Measurements from ENCODE around the gene LCORL.

LCORL gene

GRCh38 chr4:18021720-18022571 lies at the start of gene LCORL:
Gene LCORL, minus strand, starts transcription at chr4:18021755. Its CDS starts 4 bp downstream, at chr4:18021751.
- no peak; the same call in 1 of the 2 replicates for TF ChIP-seq CTCF (IDR thresholded peaks at IDR 0.05; ENCODE audit: low read depth, low read length)
- peak; percentile 83 for DNase-seq (ENCODE audit: extremely low read depth, low read depth)

- DNase-seq (ENCODE audit: extremely low read depth, low read depth) = no peak
- no peak for TF ChIP-seq CTCF (IDR thresholded peaks at IDR 0.05; ENCODE audit: low read depth, low read length)
These were observed 48.3 kb upstream of the LCORL start for GRCh38 chr4:18069810-18070209.

- DNase-seq (ENCODE audit: extremely low read depth, low read depth) = no peak
- TF ChIP-seq CTCF (IDR thresholded peaks at IDR 0.05; ENCODE audit: low read depth, low read length) = no peak
These were observed 45.5 kb upstream of the LCORL start for GRCh38 chr4:18067031-18067430.

- DNase-seq (ENCODE audit: extremely low read depth, low read depth) = no peak
- no peak for TF ChIP-seq CTCF (IDR thresholded peaks at IDR 0.05; ENCODE audit: low read depth, low read length)
These were observed 41.5 kb upstream of the LCORL start for GRCh38 chr4:18063079-18063478.

- TF ChIP-seq CTCF (IDR thresholded peaks at IDR 0.05; ENCODE audit: low read depth, low read length) = no peak
- DNase-seq (ENCODE audit: extremely low read depth, low read depth) = no peak
These were observed 36.4 kb upstream of the LCORL start for GRCh38 chr4:18057821-18058533.

- no peak for TF ChIP-seq CTCF (IDR thresholded peaks at IDR 0.05; ENCODE audit: low read depth, low read length)
- no peak for DNase-seq (ENCODE audit: extremely low read depth, low read depth)
These were observed 34.5 kb upstream of the LCORL start for GRCh38 chr4:18056030-18056429.

- no peak for TF ChIP-seq CTCF (IDR thresholded peaks at IDR 0.05; ENCODE audit: low read depth, low read length)
- no peak for DNase-seq (ENCODE audit: extremely low read depth, low read depth)
These were observed 30.6 kb upstream of the LCORL start for GRCh38 chr4:18052158-18052557.
